ENCODE measurements around the gene DYNLRB2. TPM values are rescaled to one million over a fixed set of nuclear protein-coding genes. Genes with fewer than 3 reads are reported as not detected.

The DYNLRB2 gene
- 0.97 TPM in 1 of 2 replicates, not detected in the other for total RNA-seq (2014; rRNA removed; shearing (Covaris generic))

DNA sequence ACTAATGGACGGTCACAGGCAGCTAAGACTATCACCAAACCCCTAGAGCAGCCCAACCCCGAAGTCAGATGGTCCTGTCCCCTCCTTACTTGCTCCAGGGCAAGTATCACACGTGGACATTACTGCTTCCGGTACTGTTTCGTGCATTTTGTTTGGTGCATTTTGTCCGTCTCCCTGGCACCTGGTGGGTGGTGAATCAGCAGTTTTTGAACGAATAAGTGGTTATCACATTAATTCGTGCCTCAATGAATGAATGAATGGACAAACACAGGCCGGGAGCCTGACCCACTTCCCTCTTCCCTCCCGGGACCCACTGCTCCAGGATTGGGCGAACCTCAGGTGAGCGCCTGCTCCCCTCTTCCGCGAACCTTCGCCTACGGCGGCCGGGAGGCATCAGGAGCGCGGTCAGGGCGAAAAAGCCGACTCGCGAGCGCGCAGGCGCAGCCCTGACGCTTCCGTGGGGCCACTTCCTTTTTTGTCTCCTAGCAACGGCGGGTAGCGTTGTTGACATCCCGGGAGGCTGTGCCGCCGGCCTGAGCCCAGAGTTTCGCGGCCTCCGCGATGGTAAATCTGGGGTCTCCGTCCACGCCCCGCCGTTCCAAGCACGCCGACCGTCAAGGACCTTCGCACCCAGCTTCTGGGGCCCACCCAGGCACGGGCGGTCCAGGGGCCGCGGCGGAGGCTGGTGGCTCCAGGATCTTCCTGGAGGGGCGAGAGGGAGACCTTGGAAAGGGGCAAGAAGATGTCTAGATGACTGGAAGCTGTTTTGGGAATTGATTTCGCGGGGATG, at the start of gene DYNLRB2:
TSS of gene DYNLRB2 (plus strand) at position 478 of the 790 bp plus-strand sequence. CDS start at position 562, 84 bp downstream.
- peak; percentile 93 for DNase-seq (ENCODE audit: low spot score)

DNA sequence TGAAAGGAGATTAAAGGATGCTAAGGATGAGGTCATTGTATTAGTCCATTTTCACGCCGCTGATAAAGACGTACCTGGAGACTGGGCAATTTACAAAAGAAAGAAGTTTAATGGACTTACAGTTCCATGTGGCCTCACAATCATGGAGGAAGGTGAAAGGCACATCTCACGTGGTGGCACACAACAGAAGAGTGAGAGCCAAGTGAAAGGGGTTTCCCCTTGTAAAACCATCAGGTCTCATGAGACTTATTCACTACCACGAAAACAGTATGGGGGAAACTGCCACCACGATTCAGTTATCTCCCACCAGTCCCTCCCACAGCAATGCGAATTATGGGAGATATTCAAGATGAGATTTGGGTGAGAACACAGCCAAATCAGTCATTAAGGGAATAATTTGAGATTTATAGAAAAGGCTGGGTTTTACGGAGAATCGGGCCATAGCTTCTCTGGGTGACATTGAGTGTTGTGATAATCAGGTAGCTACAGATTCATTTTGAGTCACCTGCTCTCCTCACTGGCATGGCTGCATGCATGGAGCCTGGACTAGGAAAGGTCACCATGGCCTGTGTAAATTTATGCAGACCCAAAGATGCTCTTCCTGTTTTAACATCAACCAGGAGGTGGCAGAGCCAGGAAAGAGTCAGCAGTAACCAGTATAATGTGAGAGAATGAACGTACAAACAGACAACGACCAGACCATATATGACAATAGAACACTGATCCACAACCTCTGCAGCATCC, 40.5 kb upstream of the DYNLRB2 start:
- DNase-seq (ENCODE audit: low spot score): peak; percentile 6

DNA sequence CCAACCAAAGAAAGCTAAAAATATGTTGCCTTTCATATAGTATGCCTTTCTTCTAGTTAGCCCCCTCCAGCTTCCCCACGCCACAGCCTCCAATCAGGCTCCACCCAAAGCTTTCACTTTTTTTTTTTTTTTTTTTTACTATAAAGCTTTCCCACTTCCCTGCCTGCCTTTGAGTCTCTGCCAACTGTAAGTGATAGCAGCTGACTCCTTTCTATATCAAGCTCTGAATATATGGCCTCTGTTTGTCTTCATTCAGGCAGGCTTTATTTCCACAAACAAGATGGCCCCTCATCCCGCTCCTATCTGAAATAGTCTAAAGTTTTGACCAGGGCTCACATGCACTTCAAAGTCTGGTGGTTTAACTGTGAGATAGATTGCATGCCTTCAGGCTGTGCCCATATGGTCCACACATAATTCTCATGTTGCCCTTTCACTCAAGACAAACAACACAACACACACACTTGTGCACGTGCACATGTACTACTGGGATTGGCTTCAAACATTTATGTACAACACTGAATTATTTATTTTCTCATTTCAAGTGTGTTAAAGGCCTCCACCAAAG, 39.8 kb upstream of the DYNLRB2 start:
- DNase-seq (ENCODE audit: low spot score): no peak

DNA sequence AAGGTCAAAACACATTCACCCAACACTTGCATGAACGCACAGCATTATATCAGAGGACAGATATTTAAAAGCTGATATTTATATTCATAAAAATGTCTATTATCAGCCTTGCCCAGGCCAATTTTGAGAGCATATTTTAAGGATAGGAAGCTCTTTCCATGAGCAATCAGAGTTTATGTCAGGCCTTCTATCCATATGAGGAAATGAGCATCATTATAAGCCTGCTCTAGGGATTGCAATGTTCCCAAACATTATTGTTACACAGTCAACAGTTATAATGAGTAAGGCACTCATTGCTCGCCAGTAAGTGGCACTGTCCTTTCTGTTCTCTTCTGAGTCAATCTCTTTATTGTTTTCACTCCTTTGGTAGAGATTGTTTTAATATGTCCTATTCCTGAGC, 37.7 kb upstream of the DYNLRB2 start:
- DNase-seq (ENCODE audit: low spot score): no peak

DNA sequence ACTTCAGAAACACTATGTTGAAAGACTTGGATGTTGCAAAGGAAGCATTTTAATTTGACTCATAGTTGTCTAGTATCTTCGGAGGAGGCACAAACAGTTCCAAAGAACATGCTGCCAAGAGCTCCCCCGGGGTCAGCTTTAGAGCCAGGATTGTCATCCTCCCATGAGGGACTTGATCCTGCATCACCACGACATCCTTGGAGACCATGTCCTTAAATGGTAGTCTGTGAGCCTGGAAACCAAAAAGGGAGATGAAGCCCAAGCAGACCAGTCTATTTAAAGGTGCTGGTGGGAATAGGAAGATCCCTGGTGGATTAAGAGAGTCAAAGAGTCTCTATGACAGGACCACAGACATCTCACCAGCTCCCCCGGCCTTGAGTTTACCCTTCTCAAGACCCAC, 33.3 kb upstream of the DYNLRB2 start:
- no peak for DNase-seq (ENCODE audit: low spot score)

DNA sequence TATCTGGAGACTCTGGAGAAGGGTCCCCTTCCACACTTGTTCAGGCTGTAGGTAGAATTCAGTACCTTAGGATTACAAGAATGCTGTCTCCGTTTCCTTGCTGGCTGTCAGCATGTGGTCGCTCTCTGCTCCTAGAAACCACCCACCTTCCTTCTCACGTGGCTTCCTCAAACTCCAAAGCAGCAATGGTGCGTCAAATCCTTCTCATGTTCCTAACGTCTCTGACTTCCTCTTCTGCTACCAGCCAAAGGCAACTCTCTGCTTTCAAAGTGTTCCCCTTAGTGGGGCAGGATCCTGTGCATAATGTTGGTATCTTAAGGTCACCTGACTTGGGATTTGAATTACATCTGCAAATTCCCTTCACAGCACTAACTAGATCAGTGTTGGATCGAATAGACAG, 30.9 kb upstream of the DYNLRB2 start:
- DNase-seq (ENCODE audit: low spot score): no peak

DNA sequence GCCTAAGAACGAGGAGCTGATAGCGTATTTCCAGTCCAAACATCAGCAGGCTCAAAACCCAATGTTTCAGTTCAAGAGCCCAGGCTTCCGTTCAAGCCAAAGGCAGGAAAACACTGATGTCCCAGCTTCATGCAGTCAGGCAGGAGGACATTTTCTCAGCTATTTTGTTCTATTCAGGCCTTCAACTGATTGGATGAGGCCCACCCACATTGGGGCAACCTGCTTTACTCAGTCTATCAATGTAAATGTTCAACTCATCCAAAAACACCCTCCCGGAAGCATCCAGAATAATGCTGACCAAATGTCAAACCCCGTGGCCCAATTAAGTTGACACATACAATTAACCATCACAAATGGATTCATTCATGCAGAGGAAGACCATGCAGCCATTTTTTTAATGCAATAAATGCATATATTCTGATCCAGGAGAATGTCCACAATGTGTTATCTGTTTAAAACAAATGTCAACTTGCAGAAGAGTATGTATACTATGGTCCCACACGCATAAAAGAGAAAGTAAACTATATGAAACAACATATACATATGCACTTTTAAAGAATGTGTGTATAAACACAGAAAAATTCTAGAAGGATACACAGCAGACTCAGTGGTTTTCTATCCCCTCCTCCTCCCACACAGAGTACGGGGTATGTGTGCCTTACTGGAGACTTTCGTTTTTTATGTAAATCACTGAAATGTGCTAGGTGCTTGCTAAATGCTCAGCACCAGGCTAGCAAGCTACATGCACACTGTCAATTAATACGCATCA, 28.8 kb upstream of the DYNLRB2 start:
- DNase-seq (ENCODE audit: low spot score): no peak

DNA sequence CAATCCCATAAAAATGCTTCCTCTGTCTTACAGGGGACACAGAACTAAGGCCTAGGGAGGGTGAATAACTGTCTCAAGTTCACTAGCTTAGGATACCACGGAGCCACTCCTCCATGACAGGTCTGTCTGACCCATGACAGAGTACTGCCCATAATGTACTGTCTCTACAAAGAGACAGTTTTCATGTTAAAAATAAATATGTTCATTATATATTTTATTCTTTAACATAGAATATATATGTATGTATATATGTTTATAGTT, 28.3 kb upstream of the DYNLRB2 start:
- DNase-seq (ENCODE audit: low spot score): no peak

DNA sequence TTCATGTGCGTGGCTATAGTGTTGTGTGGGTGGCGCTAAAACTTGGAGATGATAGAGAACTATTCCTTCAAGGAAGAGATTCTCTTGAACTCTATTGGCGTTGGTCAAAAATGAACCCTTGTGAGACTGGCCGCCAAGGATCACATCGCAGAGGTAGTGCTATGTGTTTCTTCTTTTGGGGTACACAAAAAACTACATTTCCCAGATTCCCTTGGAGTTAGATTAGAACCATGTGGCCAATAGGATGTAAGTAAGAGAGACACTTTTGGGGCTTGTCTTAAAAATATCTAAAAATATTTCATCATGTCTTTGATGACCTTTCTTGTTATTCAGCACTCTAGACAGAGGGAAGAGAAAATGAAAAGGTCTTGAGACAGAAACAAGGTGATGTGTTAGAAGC, 25.4 kb upstream of the DYNLRB2 start:
- no peak for DNase-seq (ENCODE audit: low spot score)

DNA sequence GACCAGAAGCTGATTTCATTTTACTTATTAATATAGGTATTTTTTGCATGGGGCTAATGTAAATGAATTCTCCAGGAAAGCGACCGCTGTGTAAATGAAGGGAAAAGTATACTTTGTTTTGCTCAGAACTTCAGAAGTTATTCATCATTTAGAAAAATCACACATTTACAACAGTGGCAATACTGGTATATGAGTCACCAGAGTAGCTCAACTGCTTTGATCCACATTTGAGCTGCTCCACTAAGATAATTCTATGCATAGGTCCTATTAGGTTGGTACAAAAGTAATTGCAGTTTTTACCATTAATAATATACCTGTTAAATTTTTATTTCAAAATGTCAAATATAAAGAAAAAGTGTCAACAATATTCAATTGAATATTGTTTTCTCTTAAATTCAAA, 22.9 kb upstream of the DYNLRB2 start:
- DNase-seq (ENCODE audit: low spot score): no peak

DNA sequence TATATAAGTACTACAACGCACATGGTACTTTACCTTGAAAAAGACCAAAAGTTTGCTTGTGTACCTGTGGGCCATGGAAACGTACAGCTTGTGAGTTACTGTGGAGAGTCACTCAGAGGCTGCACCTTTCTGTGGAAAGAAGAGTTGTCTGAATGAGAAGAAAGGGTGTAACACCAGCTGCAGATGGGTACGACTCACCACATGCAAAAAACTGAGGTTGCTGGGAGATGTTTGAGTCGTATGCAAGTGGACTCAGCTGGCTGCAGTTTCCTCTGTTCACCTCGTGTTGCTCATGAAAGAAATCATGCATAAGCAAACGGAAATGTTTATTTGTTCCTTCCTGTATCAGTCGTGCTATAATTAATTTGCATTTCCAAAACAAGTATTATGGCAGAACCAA, 22.4 kb upstream of the DYNLRB2 start:
- peak; percentile 14 for DNase-seq (ENCODE audit: low spot score)

DNA sequence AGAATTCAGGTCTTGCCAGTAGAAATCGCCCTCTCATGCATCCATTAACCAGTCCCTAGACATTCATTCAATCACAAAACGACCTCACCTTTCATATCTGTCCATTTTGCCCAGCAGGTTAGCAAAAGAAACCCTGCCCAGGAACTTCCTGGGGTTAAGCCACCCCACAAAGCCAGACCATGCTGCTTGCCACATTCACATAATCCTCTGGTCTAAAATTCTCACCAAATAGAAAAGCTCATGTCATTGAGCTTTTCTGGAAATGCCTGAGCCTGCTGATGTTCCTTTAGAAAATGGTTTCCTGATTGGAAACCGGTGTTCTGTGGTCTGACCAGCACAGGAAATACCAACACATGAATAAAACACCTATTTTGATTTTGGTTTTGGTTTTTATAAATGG, 21.6 kb upstream of the DYNLRB2 start:
- DNase-seq (ENCODE audit: low spot score): no peak

DNA sequence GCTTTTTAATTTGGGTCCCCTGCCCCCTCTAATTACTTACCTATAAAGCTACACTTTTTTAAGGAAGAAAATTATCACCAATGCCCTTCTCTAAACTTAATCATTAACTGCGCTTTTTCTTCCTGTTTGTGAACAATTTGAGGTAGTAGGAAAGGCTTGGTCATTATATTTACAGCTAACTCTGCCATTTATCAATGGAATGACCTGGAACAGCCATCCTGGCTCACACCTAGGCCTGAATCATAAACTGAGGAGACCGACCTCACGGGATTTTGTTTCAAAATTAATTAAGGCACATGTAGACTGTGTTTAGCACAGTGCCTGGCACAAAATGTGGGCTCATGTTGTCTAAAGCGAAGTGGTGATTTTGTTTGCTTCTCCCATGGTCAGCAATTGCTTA, 15.4 kb upstream of the DYNLRB2 start:
- DNase-seq (ENCODE audit: low spot score): no peak

DNA sequence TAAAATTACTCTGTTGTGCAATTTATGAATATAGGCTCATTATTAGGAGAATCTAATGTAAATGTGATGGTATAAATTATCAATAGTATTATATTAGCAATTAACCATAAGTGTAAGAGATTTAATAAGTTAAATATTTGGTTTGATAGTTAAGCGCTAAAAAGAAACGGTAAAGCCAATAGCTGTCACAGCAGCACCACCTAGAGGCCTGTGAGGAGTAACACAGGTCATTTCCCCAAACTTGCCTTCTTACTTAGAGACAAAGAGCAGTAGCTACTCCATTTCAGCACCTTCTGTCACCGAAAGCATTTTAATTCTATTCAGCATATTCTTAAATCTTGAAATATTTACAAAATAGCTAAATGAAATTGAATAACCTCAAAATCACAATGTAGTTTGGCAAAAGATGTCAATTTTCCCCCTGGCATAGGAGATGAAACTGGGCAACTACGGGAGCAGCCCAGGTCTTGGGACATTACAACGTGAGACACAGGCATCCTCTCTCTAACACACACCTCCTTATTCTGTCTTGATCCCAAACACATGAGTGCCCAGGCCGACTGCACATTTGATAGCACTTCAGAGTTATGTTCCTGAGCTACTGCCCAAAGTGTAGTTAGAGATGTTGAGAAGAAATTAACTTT, 14.3 kb upstream of the DYNLRB2 start:
- peak; percentile 57 for DNase-seq (ENCODE audit: low spot score)

DNA sequence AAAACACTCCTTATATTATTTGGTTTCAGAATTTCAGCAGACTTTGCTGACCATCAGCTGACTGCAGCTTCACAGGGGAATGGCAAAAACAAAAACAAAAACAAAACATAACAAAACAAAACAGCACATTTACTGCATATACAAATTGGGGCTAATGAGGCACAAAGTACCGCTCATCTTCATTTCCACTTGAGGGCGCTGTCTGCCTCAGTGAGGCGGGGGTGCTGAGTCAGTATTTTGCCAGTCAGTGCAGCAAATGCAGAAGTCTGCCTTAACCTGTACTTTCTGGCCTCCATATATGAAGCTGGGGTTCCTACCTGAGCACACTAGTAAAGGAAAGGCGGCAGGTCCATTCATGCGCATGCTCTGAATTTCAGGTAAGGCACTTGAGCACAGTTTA, 13.5 kb upstream of the DYNLRB2 start:
- peak; percentile 52 for DNase-seq (ENCODE audit: low spot score)

DNA sequence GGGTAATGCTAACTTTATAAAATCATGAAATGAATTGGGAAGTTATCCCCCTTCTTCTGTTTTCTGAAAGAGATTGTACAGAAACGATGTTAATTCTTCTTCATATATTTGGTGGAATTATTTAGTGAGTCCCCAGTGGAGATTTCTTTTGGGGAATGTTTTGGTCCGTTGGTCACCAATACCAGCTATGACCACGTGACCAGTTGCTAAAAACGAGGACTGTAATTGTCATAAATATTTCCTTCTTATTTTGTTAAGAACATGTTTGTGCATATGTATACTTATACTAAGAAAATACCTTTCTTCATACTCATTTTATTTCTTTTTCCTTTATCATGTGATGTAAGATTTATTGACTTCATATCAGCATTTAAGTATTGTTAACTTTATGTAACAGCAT, 10.3 kb upstream of the DYNLRB2 start:
- no peak for DNase-seq (ENCODE audit: low spot score)

DNA sequence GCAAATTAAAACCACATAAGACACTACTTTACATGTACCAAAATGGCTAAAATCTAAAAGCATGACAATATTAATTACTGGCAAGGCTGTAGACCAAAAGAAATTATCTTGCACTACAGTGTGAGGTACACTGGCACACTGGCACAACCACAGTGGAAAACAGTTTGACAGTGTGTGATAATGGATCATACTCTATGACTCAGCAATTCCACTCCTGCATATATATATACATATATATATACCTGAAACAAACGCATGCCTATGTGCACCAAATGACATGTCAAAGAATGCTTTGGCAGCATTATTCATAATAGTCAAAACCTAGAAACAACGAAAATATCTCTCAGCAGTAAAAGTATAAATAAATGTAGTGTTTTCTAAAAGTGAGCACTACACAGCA, 4.6 kb upstream of the DYNLRB2 start:
- no peak for DNase-seq (ENCODE audit: low spot score)

DNA sequence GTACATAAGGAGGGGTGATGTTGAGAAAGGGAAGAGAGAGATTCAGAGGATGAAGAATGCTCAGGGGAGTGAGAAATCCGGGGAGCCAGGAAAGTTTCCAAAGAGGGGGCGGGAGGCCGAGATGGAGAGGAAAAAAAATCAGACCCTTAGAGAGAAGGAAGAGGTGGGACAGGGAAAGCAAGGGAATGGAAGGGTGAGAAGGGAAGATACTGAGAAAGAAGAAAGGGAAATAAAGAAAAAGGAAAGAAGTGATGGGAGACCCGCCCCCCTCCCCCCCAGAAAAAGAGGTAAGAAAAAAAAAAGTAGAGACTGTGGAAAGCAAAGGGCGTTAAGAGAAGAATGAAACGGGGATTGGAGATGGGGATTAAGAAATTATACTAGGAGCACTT, 507 bp downstream of the DYNLRB2 start:
- DNase-seq (ENCODE audit: low spot score): no peak

DNA sequence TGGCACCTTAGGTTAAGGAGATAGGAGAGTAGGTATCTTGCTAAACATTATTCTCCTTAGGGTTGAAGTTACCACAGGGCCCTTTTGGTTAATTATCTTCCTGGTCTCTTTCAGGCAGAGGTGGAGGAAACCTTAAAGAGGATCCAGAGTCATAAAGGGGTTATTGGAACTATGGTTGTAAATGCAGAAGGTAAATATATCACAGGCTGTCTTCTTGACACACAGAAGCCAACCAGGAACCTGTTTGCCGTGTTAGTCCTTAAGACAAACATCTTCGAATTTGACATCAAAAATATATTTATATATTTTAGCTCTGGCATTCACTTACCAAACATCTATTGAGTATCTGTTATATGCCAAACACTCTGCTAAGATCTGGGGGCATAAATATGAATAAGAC, 2.4 kb downstream of the DYNLRB2 start:
- DNase-seq (ENCODE audit: low spot score): no peak

DNA sequence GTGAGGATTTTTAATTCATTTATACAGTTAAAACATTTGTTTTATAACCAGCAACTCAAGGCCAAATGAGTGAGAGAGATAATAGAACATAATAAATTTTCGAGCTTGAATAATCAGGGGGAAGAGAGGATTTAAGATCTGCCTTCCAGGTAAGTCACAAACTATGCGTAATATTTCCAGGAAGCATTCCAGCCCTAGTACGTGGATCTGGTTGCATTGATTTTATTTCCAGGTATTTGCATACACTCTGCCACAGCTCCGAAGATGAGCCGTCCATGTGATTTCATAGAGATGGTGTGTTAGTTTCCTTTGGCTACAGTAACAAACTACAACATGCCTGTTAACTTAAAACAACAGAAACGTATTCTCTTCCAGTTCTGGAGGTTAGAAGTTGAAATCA, 3.5 kb downstream of the DYNLRB2 start:
- DNase-seq (ENCODE audit: low spot score): no peak

DNA sequence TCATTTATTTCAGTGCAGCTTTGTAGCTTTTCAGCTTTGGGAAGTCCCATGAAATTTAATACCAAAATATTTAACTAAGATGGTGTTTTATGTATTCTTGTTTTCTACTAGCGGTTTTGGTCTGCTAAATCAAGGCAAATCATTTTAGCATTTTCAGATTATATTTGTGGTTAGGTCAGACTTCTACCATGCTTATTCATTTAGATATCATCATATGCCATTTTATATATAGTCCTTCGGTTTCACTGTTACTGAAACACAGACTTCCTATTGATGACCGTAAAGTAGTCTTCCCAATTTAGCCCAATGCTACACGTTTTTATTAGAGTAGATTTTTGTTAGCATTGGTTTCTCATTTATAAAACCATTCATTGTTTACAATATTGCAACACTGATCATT, 5.5 kb downstream of the DYNLRB2 start:
- no peak for DNase-seq (ENCODE audit: low spot score)

DNA sequence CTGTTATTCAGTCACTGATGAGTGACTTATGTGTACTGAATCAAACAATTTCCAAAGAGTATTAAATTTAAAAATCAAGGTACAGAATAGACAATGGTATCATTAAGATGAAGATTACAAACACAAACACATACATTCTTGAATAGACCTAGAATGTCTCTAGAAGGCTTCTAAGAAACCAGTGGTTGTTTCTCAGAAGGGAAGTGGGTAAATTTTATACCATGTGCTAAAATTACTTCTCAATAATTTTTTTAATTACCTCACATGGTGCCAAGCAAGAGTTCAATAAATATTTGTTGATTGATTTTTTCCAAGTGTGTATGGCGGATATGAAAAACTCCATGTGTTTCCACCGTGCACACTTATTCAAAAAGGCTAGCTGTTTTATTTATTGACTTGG, 6.4 kb downstream of the DYNLRB2 start:
- no peak for DNase-seq (ENCODE audit: low spot score)

Measured in H4 (cell line).